ENCODE data around the gene MARCKSL1. TPM values are rescaled to one million over a fixed set of nuclear protein-coding genes. Genes with fewer than 3 reads are reported as not detected.

MARCKSL1 gene
- total and polyA plus RNA-seq, 8 donors, result 7.3 to 49.5 (median 16.2) TPM

- ATAC-seq, result no peak
- DNase-seq, result no peak
- H3K4me3 ChIP-seq, result no peak overlapping the region
- H3K36me3 ChIP-seq, result peaks cover 0 to 25% (median 9%) of the 10 kb centered on the region in 3 donors
- H3K27ac ChIP-seq, result no peak overlapping the region
- no peak for FAIRE-seq
- no peaks in the 10 kb centered on the region for H3K9me3 ChIP-seq
- intact Hi-C loops (cut with DNase I), result no loop called here
- no peak for TF ChIP-seq CTCF (IDR thresholded peaks at IDR 0.05)
- 88 to 93% methylated on average over 3 of the region's 3 CpGs for WGBS, 2 donors
- H3K27me3 ChIP-seq, result no peaks in the 10 kb centered on the region
- peaks cover 0 to 8% (median 6%) of the 10 kb centered on the region in 3 donors for H3K4me1 ChIP-seq
Measured at GRCh38 chr1:32333251-32333963, 2.6 kb downstream of the MARCKSL1 start.

- Histone ChIP-seq H3K27ac (no peak overlapping the region), H3K4me1 (peaks cover 0 to 8% (median 6%) of the 10 kb centered on the region in 3 donors), H3K9me3 (no peaks in the 10 kb centered on the region), H3K27me3 (no peaks in the 10 kb centered on the region), H3K4me3 (no peak overlapping the region), H3K36me3 (peaks cover 0 to 30% (median 9%) of the 10 kb centered on the region in 3 donors)
- intact Hi-C loops (cut with DNase I), result no loop called here
- ATAC-seq, result no peak
- peak in 1 of 6 donors; percentile 20 for DNase-seq
- FAIRE-seq, result no peak
- TF ChIP-seq CTCF (IDR thresholded peaks at IDR 0.05), result no peak
- 80 to 83% methylated on average over 2 to 3 of the region's 3 CpGs for WGBS, 2 donors
Measured at GRCh38 chr1:32332290-32333079, 3.5 kb downstream of the MARCKSL1 start.

- intact Hi-C loops (cut with DNase I), result no loop called here
- Histone ChIP-seq H3K4me3 (no peak overlapping the region), H3K27ac (no peak overlapping the region), H3K4me1 (peaks cover 0 to 8% (median 4%) of the 10 kb centered on the region in 3 donors), H3K36me3 (peaks cover 5 to 38% (median 15%) of the 10 kb centered on the region in 3 donors), H3K9me3 (no peaks in the 10 kb centered on the region), H3K27me3 (no peaks in the 10 kb centered on the region)
- DNase-seq, result peak in 1 of 6 donors; percentile 25
- 89 to 90% methylated on average over 12 of the region's 12 CpGs for WGBS, 2 donors
- no peak for TF ChIP-seq CTCF (IDR thresholded peaks at IDR 0.05)
- FAIRE-seq, result no peak
- no peak for ATAC-seq
Measured at GRCh38 chr1:32331549-32331948, 4.5 kb downstream of the MARCKSL1 start.

- intact Hi-C loops (cut with DNase I), result no loop called here
- FAIRE-seq, result no peak
- Histone ChIP-seq H3K4me3 (no peak overlapping the region), H3K36me3 (peaks cover 5 to 40% (median 15%) of the 10 kb centered on the region in 3 donors), H3K9me3 (no peaks in the 10 kb centered on the region), H3K4me1 (peaks cover 0 to 8% (median 0%) of the 10 kb centered on the region in 3 donors), H3K27ac (no peak overlapping the region), H3K27me3 (no peaks in the 10 kb centered on the region)
- DNase-seq, result peak in 1 of 6 donors; percentile 23
- no peak for ATAC-seq
- no peak for TF ChIP-seq CTCF (IDR thresholded peaks at IDR 0.05)
- WGBS, 2 donors, result 95 to 96% methylated on average over 12 of the region's 12 CpGs
Measured at GRCh38 chr1:32330558-32331151, 5.4 kb downstream of the MARCKSL1 start.
